ENCODE measurements around the gene ZNF614.
A peak's percentile ranks its signal among the peaks of the same experiment; 100 is the strongest.

DNA sequence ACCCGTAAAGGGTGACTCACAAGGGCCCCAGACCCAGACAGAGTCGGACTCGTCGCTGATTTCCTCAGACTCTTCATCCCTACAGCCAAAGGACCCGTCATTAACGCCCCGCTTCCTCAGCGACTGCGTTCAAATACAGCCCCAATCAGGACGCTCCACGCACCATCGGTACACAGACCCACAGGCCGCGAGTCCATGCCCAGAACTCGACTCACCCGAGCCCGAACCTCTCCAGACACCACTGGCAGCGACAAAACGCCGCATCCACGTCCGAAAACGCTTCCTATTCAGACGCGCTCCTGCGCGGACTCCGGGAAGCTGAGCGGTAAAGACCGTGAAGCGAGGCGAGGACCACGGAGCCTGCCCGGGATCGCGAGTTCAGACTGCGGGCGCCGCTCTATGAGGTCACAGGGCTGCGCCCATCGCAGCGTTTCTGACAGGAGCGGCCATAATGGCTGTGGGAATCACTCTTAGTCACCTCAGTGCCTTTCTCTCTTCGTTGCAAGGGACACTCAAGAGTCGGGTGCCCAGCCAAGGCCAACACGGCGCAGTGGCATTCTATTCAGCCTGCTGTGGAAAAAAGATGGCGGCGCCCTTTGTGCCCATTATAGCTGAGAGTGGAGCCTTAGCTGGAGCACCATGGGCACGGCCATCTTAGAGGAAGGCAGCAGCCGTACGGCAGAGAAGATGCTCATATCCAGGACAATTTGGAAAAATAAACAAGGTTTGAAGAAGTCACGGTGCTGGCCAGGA, at the start of gene ZNF614:
- TF ChIP-seq, protein P1, sequence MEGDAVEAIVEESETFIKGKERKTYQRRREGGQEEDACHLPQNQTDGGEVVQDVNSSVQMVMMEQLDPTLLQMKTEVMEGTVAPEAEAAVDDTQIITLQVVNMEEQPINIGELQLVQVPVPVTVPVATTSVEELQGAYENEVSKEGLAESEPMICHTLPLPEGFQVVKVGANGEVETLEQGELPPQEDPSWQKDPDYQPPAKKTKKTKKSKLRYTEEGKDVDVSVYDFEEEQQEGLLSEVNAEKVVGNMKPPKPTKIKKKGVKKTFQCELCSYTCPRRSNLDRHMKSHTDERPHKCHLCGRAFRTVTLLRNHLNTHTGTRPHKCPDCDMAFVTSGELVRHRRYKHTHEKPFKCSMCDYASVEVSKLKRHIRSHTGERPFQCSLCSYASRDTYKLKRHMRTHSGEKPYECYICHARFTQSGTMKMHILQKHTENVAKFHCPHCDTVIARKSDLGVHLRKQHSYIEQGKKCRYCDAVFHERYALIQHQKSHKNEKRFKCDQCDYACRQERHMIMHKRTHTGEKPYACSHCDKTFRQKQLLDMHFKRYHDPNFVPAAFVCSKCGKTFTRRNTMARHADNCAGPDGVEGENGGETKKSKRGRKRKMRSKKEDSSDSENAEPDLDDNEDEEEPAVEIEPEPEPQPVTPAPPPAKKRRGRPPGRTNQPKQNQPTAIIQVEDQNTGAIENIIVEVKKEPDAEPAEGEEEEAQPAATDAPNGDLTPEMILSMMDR (IDR thresholded peaks at IDR 0.05), result no peak
- peak; percentile 55 for TF ChIP-seq POLR2A (IDR thresholded peaks at IDR 0.05)

Data from right lobe of liver (tissue), 4 donors.